PFSK-1 (cell line): ENCODE measurements around the gene CAMSAP2.

ENCODE experiments used
- POLR2AphosphoS5 ChIP-seq: IDR thresholded peaks from 2 replicates; pipeline ENCODE4 v1.6.1; 2012; ENCODE audit warnings: low read depth, mild to moderate bottlenecking, control low read depth, low read length, moderate library complexity
- TF ChIP-seq, protein P1 (sequence below), 2 experiments: IDR thresholded peaks; 2 replicates each; pipeline versions ENCODE4 v1.6.1 to v1.8.0; 2011 to 2012; ENCODE audit warnings: low read depth in 2 of 2, low read length in 2 of 2, control low read depth in 1 of 2, inconsistent platforms in 1 of 2, mild to moderate bottlenecking in 1 of 2, moderate library complexity in 1 of 2; ENCODE audit not compliant: insufficient read depth in 1 of 2

DNA sequence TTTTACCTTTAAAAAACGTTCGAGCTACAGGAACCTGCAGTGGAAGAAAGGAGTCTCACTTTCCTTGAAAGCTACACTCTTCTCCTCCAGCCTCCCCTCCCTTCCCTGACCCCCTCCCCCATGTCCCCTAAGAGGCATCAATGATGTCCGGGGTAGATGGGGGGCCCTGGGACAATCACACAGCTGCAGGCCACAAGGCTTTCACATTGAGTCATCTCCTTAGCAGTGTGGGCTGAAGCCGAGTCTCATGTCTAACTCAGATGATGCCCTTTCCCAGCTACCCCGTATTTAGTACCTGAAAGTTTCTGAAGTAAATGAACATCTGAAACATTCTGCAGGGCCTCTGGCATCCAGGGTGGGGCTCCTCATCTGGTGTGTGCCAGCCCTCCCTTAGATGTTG, 127.8 kb downstream of the CAMSAP2 start:
- TF ChIP-seq POLR2AphosphoS5 = no peak
- TF ChIP-seq, protein P1, sequence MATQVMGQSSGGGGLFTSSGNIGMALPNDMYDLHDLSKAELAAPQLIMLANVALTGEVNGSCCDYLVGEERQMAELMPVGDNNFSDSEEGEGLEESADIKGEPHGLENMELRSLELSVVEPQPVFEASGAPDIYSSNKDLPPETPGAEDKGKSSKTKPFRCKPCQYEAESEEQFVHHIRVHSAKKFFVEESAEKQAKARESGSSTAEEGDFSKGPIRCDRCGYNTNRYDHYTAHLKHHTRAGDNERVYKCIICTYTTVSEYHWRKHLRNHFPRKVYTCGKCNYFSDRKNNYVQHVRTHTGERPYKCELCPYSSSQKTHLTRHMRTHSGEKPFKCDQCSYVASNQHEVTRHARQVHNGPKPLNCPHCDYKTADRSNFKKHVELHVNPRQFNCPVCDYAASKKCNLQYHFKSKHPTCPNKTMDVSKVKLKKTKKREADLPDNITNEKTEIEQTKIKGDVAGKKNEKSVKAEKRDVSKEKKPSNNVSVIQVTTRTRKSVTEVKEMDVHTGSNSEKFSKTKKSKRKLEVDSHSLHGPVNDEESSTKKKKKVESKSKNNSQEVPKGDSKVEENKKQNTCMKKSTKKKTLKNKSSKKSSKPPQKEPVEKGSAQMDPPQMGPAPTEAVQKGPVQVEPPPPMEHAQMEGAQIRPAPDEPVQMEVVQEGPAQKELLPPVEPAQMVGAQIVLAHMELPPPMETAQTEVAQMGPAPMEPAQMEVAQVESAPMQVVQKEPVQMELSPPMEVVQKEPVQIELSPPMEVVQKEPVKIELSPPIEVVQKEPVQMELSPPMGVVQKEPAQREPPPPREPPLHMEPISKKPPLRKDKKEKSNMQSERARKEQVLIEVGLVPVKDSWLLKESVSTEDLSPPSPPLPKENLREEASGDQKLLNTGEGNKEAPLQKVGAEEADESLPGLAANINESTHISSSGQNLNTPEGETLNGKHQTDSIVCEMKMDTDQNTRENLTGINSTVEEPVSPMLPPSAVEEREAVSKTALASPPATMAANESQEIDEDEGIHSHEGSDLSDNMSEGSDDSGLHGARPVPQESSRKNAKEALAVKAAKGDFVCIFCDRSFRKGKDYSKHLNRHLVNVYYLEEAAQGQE (IDR thresholded peaks at IDR 0.05; ENCODE audit: insufficient read depth in 1 of 2, low read depth in 2 of 2, low read length in 2 of 2) = no peak
